Measurements from ENCODE around the gene FGFR3. TPM values are rescaled to one million over a fixed set of nuclear protein-coding genes. Genes with fewer than 3 reads are reported as not detected.

Gene FGFR3
- total and polyA plus RNA-seq, 2 of the 8 experiments (the other 6 are each of a cell fraction or from before 2014, with no cell fraction given): 9.0 to 19.5 TPM

GRCh38 chr4:1819284-1819683, 26.2 kb downstream of the FGFR3 start (continued):
- TF ChIP-seq, protein P1, sequence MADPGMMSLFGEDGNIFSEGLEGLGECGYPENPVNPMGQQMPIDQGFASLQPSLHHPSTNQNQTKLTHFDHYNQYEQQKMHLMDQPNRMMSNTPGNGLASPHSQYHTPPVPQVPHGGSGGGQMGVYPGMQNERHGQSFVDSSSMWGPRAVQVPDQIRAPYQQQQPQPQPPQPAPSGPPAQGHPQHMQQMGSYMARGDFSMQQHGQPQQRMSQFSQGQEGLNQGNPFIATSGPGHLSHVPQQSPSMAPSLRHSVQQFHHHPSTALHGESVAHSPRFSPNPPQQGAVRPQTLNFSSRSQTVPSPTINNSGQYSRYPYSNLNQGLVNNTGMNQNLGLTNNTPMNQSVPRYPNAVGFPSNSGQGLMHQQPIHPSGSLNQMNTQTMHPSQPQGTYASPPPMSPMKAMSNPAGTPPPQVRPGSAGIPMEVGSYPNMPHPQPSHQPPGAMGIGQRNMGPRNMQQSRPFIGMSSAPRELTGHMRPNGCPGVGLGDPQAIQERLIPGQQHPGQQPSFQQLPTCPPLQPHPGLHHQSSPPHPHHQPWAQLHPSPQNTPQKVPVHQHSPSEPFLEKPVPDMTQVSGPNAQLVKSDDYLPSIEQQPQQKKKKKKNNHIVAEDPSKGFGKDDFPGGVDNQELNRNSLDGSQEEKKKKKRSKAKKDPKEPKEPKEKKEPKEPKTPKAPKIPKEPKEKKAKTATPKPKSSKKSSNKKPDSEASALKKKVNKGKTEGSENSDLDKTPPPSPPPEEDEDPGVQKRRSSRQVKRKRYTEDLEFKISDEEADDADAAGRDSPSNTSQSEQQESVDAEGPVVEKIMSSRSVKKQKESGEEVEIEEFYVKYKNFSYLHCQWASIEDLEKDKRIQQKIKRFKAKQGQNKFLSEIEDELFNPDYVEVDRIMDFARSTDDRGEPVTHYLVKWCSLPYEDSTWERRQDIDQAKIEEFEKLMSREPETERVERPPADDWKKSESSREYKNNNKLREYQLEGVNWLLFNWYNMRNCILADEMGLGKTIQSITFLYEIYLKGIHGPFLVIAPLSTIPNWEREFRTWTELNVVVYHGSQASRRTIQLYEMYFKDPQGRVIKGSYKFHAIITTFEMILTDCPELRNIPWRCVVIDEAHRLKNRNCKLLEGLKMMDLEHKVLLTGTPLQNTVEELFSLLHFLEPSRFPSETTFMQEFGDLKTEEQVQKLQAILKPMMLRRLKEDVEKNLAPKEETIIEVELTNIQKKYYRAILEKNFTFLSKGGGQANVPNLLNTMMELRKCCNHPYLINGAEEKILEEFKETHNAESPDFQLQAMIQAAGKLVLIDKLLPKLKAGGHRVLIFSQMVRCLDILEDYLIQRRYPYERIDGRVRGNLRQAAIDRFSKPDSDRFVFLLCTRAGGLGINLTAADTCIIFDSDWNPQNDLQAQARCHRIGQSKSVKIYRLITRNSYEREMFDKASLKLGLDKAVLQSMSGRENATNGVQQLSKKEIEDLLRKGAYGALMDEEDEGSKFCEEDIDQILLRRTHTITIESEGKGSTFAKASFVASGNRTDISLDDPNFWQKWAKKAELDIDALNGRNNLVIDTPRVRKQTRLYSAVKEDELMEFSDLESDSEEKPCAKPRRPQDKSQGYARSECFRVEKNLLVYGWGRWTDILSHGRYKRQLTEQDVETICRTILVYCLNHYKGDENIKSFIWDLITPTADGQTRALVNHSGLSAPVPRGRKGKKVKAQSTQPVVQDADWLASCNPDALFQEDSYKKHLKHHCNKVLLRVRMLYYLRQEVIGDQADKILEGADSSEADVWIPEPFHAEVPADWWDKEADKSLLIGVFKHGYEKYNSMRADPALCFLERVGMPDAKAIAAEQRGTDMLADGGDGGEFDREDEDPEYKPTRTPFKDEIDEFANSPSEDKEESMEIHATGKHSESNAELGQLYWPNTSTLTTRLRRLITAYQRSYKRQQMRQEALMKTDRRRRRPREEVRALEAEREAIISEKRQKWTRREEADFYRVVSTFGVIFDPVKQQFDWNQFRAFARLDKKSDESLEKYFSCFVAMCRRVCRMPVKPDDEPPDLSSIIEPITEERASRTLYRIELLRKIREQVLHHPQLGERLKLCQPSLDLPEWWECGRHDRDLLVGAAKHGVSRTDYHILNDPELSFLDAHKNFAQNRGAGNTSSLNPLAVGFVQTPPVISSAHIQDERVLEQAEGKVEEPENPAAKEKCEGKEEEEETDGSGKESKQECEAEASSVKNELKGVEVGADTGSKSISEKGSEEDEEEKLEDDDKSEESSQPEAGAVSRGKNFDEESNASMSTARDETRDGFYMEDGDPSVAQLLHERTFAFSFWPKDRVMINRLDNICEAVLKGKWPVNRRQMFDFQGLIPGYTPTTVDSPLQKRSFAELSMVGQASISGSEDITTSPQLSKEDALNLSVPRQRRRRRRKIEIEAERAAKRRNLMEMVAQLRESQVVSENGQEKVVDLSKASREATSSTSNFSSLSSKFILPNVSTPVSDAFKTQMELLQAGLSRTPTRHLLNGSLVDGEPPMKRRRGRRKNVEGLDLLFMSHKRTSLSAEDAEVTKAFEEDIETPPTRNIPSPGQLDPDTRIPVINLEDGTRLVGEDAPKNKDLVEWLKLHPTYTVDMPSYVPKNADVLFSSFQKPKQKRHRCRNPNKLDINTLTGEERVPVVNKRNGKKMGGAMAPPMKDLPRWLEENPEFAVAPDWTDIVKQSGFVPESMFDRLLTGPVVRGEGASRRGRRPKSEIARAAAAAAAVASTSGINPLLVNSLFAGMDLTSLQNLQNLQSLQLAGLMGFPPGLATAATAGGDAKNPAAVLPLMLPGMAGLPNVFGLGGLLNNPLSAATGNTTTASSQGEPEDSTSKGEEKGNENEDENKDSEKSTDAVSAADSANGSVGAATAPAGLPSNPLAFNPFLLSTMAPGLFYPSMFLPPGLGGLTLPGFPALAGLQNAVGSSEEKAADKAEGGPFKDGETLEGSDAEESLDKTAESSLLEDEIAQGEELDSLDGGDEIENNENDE (IDR thresholded peaks at IDR 0.05; ENCODE audit: insufficient replicate concordance, low read length): no peak
- no peak for TF ChIP-seq TEAD4 (IDR thresholded peaks at IDR 0.05; ENCODE audit: low read depth, low read length)
- no peak for TF ChIP-seq CBX8 (IDR thresholded peaks at IDR 0.05; ENCODE audit: borderline replicate concordance, low read depth, low read length)
- no peak for TF ChIP-seq SRF (IDR thresholded peaks at IDR 0.05; ENCODE audit: low read depth, low read length)
- no peak for TF ChIP-seq CTCF (IDR thresholded peaks at IDR 0.05; ENCODE audit: control extremely low read depth in 1 of 3, insufficient read depth in 1 of 3, low read depth in 1 of 3, low read length in 3 of 3)
- no peak for TF ChIP-seq ZNF274 (IDR thresholded peaks at IDR 0.05; ENCODE audit: borderline replicate concordance, extremely low read depth, low read length)
- no peak for TF ChIP-seq JUND (IDR thresholded peaks at IDR 0.05; ENCODE audit: low read length)

Data from H1 (cell line).